DOHH2 (cell line): Measurements from ENCODE around the gene PTPRQ.

Experiments
- H3F3A ChIP-seq: fragments of 200-600 bp; sonication (generic), shearing (Covaris generic); 2 replicates; pipeline ENCODE4 v1.6.0; 2016; ENCODE audit warnings: antibody characterized with exemption, mild to moderate bottlenecking; ENCODE audit not compliant: control insufficient read depth, insufficient read depth
- H3K27ac ChIP-seq: fragments of 200-600 bp; sonication (generic); 2 replicates; pipeline ENCODE4 v1.5.1; 2014; ENCODE audit warnings: low read depth, mild to moderate bottlenecking, low read length, moderate library complexity
- H3K27me3 ChIP-seq: fragments of 200-600 bp; sonication (generic); 2 replicates; pipeline ENCODE4 v1.6.1; 2014; ENCODE audit warnings: mild to moderate bottlenecking, low read length, mixed read lengths; ENCODE audit not compliant: control insufficient read depth
- H3K36me3 ChIP-seq: fragments of 200-600 bp; sonication (generic); 2 replicates; pipeline ENCODE4 v1.6.1; 2014; ENCODE audit warnings: mild to moderate bottlenecking, low read length, moderate library complexity, mixed read lengths; ENCODE audit not compliant: control insufficient read depth
- H3K4me1 ChIP-seq: fragments of 200-600 bp; sonication (generic); 2 replicates; pipeline ENCODE4 v1.6.1; 2014; ENCODE audit warnings: mild to moderate bottlenecking, low read length, mixed read lengths; ENCODE audit not compliant: control insufficient read depth
- H3K4me2 ChIP-seq: fragments of 200-600 bp; sonication (generic); 2 replicates; pipeline ENCODE4 v1.6.0; 2014; ENCODE audit warnings: mild to moderate bottlenecking, low read length, moderate library complexity
- H3K4me3 ChIP-seq: fragments of 200-600 bp; sonication (generic); 2 replicates; pipeline ENCODE4 v1.5.1; 2014; ENCODE audit warnings: mild to moderate bottlenecking, low read length, mixed read lengths
- H3K79me2 ChIP-seq: fragments of 200-600 bp; sonication (generic); 2 replicates; pipeline ENCODE4 v1.6.1; 2014; ENCODE audit warnings: mild to moderate bottlenecking, low read length, mixed read lengths; ENCODE audit not compliant: control insufficient read depth
- H3K9me2 ChIP-seq: fragments of 200-600 bp; sonication (generic); replicated peaks from 2 replicates; pipeline ENCODE4 v1.6.1; 2014; ENCODE audit warnings: mild to moderate bottlenecking, low read length, mixed read lengths; ENCODE audit not compliant: control insufficient read depth
- H3K9me3 ChIP-seq: fragments of 200-600 bp; sonication (generic); 2 replicates; pipeline ENCODE4 v1.6.1; 2014; ENCODE audit warnings: antibody characterized with exemption, low read length, mixed read lengths; ENCODE audit not compliant: control insufficient read depth, insufficient read depth
- H4K20me1 ChIP-seq: fragments of 200-600 bp; sonication (generic); 2 replicates; pipeline ENCODE4 v1.6.0; 2014; ENCODE audit warnings: low read depth, mild to moderate bottlenecking, antibody characterized with exemption, low read length, moderate library complexity; ENCODE audit not compliant: control insufficient read depth, insufficient read depth
- EZH2phosphoT487 ChIP-seq: fragments of 200-600 bp; sonication (generic); IDR thresholded peaks from 2 replicates; pipeline ENCODE4 v1.6.1; 2017; ENCODE audit warnings: borderline replicate concordance, mild to moderate bottlenecking, antibody characterized with exemption, low read length, moderate library complexity, mixed read lengths
- TF ChIP-seq, protein P1 (sequence below): fragments of 200-600 bp; sonication (generic); IDR thresholded peaks from one replicate; pipeline ENCODE4 v1.5.1; 2014; ENCODE audit warnings: antibody characterized with exemption, mild to moderate bottlenecking, low read depth, low read length; ENCODE audit not compliant: poor library complexity, severe bottlenecking

PTPRQ gene

DNA sequence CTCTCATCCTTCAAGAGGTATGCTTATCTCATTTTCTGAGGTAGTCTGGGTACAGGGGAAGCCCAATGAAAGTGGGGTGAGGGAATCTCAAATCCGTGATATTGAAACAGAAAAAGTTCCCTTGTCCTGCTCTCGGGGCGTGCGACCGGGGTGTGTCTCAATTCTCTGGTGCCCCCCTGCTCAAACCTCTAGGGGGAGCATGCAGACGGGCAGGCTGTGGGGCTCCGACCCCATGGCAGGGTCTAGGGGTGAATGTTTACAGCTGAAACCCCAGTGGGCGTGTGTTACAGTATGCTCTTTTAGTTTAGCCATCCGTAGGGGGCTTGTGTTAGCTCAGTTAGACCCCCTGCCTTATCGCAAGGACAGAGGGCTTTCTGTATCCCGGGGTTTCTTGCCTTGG is 68.7 kb downstream of the PTPRQ start:
- peaks cover 8% of the 10 kb centered on the region; the same call in 1 of the 2 replicates for H3K9me3 ChIP-seq
- H3K27me3 ChIP-seq, result no peaks in the 10 kb centered on the region
- no peak overlapping the region for H3K4me3 ChIP-seq
- H3K79me2 ChIP-seq, result no peaks in the 10 kb centered on the region
- H3K4me2 ChIP-seq, result no peak overlapping the region
- no peaks in the 10 kb centered on the region for H3F3A ChIP-seq
- TF ChIP-seq EZH2phosphoT487, result no peak
- TF ChIP-seq, protein P1, sequence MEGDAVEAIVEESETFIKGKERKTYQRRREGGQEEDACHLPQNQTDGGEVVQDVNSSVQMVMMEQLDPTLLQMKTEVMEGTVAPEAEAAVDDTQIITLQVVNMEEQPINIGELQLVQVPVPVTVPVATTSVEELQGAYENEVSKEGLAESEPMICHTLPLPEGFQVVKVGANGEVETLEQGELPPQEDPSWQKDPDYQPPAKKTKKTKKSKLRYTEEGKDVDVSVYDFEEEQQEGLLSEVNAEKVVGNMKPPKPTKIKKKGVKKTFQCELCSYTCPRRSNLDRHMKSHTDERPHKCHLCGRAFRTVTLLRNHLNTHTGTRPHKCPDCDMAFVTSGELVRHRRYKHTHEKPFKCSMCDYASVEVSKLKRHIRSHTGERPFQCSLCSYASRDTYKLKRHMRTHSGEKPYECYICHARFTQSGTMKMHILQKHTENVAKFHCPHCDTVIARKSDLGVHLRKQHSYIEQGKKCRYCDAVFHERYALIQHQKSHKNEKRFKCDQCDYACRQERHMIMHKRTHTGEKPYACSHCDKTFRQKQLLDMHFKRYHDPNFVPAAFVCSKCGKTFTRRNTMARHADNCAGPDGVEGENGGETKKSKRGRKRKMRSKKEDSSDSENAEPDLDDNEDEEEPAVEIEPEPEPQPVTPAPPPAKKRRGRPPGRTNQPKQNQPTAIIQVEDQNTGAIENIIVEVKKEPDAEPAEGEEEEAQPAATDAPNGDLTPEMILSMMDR, result no peak
- H4K20me1 ChIP-seq, result no peaks in the 10 kb centered on the region
- no peaks in the 10 kb centered on the region for H3K4me1 ChIP-seq
- H3K27ac ChIP-seq, result no peak overlapping the region
- no peaks in the 10 kb centered on the region for H3K36me3 ChIP-seq
- H3K9me2 ChIP-seq, result no peaks in the 10 kb centered on the region

DNA sequence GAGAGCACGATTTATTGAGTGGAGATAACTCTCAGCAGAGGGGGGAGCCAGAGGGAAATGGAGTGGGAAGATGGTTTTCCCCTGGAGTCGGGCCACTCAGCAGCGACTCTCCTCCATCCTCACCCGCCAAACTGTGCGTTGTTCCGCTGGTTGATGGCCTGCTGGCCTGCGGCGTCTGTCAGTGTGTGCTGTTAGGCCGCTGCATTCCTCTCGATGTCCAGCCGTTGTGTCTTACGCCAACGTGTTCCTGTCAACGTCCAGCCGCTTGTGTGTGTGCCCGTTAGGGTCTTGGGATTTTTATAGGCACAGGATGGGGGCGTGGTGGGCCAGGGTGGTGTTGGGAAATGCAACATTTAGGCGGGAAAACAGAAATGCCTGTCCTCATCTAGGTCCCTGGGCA is 69.2 kb downstream of the PTPRQ start:
- TF ChIP-seq, protein P1, result no peak
- no peak for TF ChIP-seq EZH2phosphoT487
- H3F3A ChIP-seq, result no peaks in the 10 kb centered on the region
- H3K4me3 ChIP-seq, result no peak overlapping the region
- no peaks in the 10 kb centered on the region for H3K36me3 ChIP-seq
- H3K27me3 ChIP-seq, result no peaks in the 10 kb centered on the region
- no peaks in the 10 kb centered on the region for H4K20me1 ChIP-seq
- peaks cover 8% of the 10 kb centered on the region; the same call in 1 of the 2 replicates for H3K9me3 ChIP-seq
- H3K9me2 ChIP-seq, result no peaks in the 10 kb centered on the region
- H3K27ac ChIP-seq, result no peak overlapping the region
- no peak overlapping the region for H3K4me2 ChIP-seq
- H3K79me2 ChIP-seq, result no peaks in the 10 kb centered on the region
- no peaks in the 10 kb centered on the region for H3K4me1 ChIP-seq

DNA sequence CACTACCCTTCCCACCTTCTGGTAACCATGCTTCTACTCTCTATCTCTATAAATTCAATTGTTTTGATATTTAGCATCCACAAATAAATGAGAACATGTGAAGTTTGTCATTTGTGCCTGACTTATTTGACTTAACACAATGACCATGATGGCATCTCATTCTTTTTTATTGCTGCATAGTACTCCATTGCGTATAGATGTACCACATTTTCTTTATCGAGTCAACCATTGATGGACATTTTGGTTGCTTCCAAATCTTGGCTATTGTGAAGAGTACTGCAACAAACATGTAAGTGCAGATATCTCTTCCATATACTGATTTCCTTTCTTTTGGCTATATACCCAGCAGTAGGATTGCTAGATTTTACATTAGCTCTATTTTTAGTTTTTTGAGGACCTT is 73.6 kb downstream of the PTPRQ start:
- H3K9me2 ChIP-seq, result no peaks in the 10 kb centered on the region
- no peak overlapping the region for H3K4me3 ChIP-seq
- no peaks in the 10 kb centered on the region for H3K79me2 ChIP-seq
- no peaks in the 10 kb centered on the region for H3F3A ChIP-seq
- H3K9me3 ChIP-seq, result peaks cover 8% of the 10 kb centered on the region; the same call in 1 of the 2 replicates
- no peaks in the 10 kb centered on the region for H3K4me1 ChIP-seq
- no peaks in the 10 kb centered on the region for H4K20me1 ChIP-seq
- no peaks in the 10 kb centered on the region for H3K27me3 ChIP-seq
- no peak overlapping the region for H3K4me2 ChIP-seq
- no peak for TF ChIP-seq EZH2phosphoT487
- TF ChIP-seq, protein P1, result no peak
- no peak overlapping the region for H3K27ac ChIP-seq
- no peaks in the 10 kb centered on the region for H3K36me3 ChIP-seq
